NCI-H82 treated with DMSO at 0.1 percent for 48 hours (cell line): Measurements from ENCODE around the gene DESI1.
"Not testable (repeated sequence)": the region's sequence is repeated elsewhere in the genome, so short reads cannot be mapped to it uniquely, and the experiment has no call there.

Source experiments
- DNase-seq: peaks from one replicate; lab custom pipeline; 2025; ENCODE audit not compliant: unreplicated experiment; lab: John Stamatoyannopoulos, UW

Gene DESI1

DNA sequence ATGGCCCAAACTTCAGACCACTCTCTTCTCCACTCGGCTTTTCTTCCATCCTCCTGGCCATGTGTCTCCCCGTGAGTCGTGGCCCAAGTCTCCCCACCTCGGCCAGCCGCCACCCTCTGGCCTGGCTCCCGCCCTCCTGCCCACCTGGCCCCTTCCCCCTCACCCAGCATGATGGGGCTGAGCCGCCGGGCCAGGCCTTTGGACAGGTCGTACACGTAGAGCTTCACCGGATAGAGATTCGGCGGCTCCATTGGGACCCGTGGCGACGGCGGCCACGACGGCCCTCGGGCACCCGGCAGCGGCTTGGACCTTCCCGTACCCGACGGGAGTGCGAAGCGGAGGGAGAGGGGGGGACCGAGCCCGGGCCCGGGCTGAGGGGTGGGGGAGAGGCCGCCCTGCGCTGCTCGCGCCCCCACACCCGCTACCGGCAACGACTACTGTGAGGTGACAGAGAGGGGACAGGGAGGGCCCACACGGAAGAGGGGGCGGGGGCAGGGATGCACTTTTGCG, at the start of gene DESI1:
Gene DESI1, minus strand, starts transcription at position 455 of the 510 bp plus-strand sequence. Its CDS starts 204 bp downstream, at position 251.
- DNase-seq = no peak

- no peak for DNase-seq
Observed at GRCh38 chr22:41668971-41669911, 48.4 kb upstream of the DESI1 start.

- DNase-seq = no peak
Observed at GRCh38 chr22:41664951-41665350, 44.1 kb upstream of the DESI1 start.

DNA sequence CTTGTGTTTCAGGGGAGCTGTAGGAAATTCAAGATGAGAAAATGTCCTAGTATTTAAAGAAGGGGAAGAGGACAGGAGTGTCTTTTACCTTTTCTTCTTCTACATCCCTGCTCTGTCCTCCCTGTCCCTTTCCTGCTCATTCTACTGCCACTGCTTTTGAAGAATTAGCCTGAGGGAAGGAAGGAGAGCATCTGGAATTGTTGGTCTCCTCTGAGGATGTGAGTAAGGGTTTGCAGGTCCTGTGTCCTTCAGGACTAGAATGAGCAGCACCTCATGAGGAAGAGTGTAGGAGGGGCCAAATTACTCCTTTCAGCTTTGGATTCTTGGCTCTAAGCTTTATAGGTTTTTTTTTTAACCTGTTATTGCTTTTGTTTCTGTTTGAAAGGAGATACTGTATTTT, 43.6 kb upstream of the DESI1 start:
- DNase-seq = no peak

GRCh38 chr22:41663594-41663993, 42.8 kb upstream of the DESI1 start:
- DNase-seq = not testable (repeated sequence)

GRCh38 chr22:41661713-41662112, 40.9 kb upstream of the DESI1 start:
- no peak for DNase-seq

GRCh38 chr22:41661088-41661487, 40.2 kb upstream of the DESI1 start:
- no peak for DNase-seq

DNA sequence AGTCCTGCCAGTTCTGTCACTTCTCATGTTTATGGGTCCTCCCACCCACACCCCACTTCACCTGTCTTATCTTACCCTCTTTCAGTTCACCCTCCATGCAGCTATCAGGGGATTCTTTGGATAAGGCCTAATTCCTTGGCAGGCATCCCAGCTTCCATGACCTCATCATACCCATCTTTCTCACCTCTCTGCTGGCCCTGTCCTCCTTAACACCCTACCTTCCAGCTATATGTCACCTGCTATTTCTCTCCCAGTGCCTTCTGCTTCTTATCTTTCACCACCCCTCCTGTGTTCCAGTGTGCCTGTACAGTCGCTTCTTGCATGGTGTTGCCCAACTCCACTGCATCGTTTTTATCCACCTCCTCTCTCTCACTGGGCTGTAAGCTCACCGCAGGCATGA, 39.6 kb upstream of the DESI1 start:
- DNase-seq = no peak

GRCh38 chr22:41659941-41660340, 39.1 kb upstream of the DESI1 start:
- DNase-seq = no peak

DNA sequence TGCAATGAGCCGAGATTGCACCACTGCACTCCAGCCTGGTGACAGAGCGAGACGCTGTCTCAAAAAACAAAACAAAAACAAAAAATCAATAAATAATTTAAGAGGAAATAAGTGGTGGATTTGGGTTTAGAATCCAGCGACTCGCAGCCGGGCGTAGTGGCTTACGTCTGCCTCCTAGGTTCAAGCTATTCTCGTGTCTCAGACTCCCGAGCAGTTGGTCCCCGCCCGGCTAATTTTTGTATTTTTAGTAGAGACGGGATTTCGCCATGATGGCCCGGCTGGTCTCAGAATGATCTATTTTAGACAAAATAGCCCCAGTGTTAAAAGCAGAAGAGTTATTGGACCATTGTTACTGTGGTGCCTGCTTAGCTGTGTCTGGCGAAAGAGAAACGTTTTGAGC, 38.0 kb upstream of the DESI1 start:
- no peak for DNase-seq

- no peak for DNase-seq
Observed at GRCh38 chr22:41657709-41658108, 36.9 kb upstream of the DESI1 start.

GRCh38 chr22:41656556-41656955, 35.7 kb upstream of the DESI1 start:
- no peak for DNase-seq

GRCh38 chr22:41654322-41654721, 33.5 kb upstream of the DESI1 start:
- no peak for DNase-seq

DNA sequence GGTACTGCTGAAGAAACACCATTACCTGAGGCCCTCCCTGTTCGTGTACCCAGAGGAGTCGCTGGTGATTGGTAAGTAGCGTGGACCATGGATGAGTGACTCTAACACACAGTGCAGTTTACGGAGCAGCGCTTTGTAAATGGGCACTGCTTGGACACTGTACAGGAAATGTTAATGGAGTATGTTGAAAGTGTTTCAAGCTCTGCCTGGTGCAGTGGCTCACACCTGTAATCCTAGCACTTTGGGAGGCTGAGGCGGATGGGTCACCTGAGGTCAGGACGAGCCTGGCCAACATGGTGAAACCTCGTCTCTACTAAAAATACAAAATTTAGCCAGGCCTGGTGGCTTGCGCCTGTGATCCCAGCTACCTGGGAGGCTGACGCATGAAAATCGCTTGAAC, 30.0 kb upstream of the DESI1 start:
- DNase-seq = no peak

DNA sequence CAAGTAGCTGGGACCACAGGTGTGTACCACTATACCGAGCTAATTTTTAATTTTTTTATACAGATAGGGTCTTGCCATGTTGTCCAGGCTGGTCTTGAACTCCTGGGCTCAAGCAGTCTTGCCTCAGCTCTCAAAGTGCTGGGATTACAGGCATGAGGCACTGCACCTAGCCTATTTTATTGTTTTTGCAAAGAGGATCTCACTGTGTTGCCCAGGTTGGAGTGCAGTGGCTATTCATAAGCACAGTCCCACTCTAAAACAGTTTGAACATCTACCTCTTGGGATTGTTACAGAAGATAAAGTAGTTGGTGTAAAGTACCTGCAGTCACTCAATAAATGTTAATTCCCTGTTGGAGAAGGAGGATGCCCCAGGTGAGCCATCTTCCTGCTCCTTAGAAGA, 29.4 kb upstream of the DESI1 start:
- no peak for DNase-seq

DNA sequence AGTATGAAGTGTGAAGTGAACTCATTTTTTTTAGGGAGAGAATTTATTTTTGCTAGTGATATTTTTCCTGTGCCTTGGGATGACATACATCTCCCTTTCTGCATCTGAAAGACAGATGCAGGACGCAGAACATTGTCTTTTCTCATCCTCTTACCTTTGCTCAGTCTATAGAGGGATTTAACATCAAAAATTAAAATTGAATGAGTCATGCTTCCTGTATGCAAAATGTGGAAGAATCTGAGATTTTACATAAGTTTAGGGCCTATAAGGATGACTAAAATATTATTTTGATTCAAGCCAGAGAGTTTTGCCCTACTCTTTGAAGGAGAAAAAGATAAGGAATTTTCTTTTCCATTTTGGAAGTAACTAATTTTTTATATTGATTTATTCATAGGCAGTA, 27.6 kb upstream of the DESI1 start:
- DNase-seq = no peak

- no peak for DNase-seq
Observed at GRCh38 chr22:41647771-41648170, 26.9 kb upstream of the DESI1 start.

DNA sequence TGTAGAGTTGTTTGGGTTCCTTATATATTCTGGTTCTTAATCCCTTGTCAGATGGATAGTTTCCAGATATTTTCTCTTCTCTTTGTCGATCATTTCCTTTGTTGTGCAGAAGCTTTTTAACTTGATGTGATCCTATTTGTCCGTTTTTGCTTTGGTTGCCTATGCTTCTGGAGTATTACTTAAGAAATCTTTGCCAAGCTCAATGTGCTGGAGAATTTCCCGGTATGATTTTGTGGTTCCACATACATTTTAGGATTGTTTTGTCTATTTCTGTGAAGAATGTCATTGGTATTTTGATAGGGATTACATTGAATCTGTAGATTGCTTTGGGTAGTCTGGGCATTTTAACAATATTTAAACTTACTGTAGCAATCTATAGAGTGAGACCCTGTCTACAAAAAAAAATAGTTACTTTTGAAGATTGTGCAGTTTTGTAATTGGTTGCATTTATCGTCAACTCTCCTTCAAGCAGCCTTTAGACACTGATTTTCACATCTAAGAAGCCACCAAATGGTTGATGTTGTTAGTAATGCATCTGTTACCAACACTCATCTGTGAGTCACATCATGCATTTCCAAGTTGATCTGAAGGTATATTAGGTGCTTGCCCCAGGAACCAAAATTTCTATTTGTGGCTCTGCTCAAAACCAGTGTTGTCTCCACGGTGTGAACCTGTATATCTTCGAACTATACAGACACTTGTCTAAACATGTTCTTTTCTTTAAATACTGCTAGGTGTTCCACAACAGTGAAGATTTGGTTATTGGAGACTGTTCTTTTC, 21.7 kb upstream of the DESI1 start:
- no peak for DNase-seq

DNA sequence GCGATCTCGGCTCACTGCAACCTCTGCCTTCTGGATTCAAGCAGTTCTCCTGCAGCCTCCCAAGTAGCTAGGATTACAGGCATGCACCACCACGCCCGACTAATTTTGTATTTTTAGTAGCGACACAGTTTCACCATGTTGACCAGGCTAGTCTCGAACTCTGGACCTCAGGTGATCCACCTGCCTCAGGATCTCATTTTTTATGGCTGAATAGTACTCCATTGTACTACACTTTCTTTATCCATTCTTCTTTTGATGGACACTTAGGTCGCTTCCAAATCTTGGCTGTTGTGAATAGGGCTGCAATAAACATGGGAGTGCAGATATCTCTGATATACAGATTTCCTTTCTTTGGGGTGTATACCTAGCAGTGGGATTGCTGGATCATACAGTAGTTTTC, 21.0 kb upstream of the DESI1 start:
- DNase-seq = no peak

DNA sequence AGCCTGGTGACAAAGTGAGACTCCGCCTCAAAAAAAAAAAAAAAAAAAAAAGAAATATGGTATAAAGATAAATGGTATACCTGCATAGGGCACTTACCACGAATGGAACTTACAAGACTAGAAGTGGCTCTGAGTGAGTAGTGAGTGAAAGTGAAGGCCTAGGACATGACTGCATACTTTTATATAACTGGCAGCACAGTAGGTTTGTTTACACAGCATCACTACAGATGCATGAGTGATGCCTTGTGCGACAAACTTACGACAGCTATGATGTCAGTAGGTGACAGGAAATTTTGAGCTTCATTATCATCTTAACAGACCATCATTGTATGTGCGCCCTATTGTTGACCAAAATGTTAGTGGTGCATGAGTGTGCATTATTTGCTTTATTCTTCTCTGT, 17.9 kb upstream of the DESI1 start:
- no peak for DNase-seq

- no peak for DNase-seq
Observed at GRCh38 chr22:41638124-41638523, 17.3 kb upstream of the DESI1 start.

DNA sequence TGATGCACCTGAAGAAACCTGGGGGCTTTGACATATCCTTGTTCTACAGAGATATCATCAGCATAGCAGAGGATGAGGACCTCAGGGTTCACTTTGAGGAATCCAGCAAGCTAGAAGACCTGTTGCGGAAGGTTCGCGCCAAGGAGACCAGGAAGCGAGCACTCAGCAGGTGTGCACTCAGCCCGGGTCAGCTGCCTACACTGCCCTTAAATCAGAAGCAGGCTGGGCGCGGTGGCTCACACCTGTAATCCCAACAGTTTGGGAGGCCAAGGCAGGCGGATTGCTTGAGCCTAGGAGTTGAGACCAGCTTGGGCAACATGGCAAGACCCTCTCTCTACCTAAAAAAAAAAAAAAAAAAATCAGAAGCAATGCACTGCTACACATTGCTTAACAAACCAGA, 16.8 kb upstream of the DESI1 start:
- DNase-seq = not testable (repeated sequence)
